Kidney epithelial cell (primary cell): ENCODE data around the gene NUDT22. TPM values are rescaled to one million over a fixed set of nuclear protein-coding genes. Genes with fewer than 3 reads are reported as not detected.

Source experiments
- DNase-seq: peaks from one replicate; pipeline ENCODE4 v3.0.0-alpha.2; 2010; ENCODE audit warnings: low read depth
- H3K27me3 ChIP-seq: 2 replicates; pipeline ENCODE4 v1.6.0; 2011; ENCODE audit warnings: low read length; ENCODE audit not compliant: control insufficient read depth, insufficient read depth
- H3K36me3 ChIP-seq: 2 replicates; pipeline ENCODE4 v1.5.1; 2011; ENCODE audit warnings: low read length; ENCODE audit not compliant: control insufficient read depth, insufficient read depth
- H3K4me3 ChIP-seq: 2 replicates; pipeline ENCODE4 v1.5.1; 2011; ENCODE audit warnings: low read depth, mild to moderate bottlenecking, control low read depth, low read length
- CTCF ChIP-seq: IDR thresholded peaks from 2 replicates; pipeline ENCODE4 v1.5.1; 2011; ENCODE audit warnings: mild to moderate bottlenecking, moderate library complexity, low read length, control low read depth, inconsistent platforms; ENCODE audit not compliant: insufficient read depth, poor library complexity, severe bottlenecking
- total RNA-seq: library from RNA; depleted of rRNA; stranded (reverse); fragments of >200 nt; gene quantifications from 2 replicates; pipeline ENCODE4 v1.2.3, GENCODE V29; 2015

NUDT22 gene
- total RNA-seq, 1 donor from 2014 or later: 50.7 TPM

DNA sequence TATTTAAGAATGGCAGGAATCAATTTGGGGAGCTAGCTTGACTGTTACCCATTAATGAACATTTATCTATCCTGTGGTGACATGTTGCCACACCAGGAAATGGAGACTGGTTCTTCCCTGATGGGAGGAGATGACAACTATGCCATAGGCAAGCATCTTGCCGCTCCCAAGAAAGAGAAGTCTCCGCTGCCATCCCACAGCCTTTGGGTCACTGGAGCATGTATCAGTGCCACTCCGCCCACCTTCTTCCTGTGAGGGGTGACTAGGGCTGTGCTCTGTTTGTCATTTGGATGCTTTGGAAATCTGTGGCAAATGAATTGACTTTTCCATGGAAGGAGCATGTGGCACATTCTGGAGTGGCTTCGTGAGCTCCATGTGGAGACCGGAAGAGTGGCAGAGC lies 33.6 kb upstream of the NUDT22 start:
- TF ChIP-seq CTCF: no peak
- DNase-seq: no peak
- peaks cover 4% of the 10 kb centered on the region for H3K36me3 ChIP-seq
- no peak overlapping the region for H3K4me3 ChIP-seq
- no peaks in the 10 kb centered on the region for H3K27me3 ChIP-seq

DNA sequence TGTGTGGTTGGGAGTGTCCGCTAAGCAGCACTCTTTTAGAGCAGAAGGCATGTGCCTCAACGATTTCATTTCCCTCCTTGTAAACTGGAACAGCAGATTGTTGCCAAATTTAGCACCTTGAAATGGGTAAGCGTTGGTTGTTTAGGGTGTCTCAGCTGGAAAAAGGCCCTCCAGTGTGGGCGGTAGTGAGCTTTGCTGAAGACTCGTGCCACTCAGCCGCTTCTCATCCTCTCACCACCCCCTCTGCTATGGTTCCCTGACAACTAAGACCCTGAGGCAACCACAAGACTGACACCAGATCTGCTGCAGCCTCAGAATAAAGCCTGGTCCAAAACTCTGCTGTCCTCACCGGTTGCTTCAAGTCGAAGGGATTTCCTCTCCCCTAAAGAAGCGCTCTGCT lies 29.4 kb upstream of the NUDT22 start:
- DNase-seq: no peak
- H3K27me3 ChIP-seq: no peaks in the 10 kb centered on the region
- TF ChIP-seq CTCF: no peak
- peaks cover 5% of the 10 kb centered on the region for H3K36me3 ChIP-seq
- H3K4me3 ChIP-seq: no peak overlapping the region

DNA sequence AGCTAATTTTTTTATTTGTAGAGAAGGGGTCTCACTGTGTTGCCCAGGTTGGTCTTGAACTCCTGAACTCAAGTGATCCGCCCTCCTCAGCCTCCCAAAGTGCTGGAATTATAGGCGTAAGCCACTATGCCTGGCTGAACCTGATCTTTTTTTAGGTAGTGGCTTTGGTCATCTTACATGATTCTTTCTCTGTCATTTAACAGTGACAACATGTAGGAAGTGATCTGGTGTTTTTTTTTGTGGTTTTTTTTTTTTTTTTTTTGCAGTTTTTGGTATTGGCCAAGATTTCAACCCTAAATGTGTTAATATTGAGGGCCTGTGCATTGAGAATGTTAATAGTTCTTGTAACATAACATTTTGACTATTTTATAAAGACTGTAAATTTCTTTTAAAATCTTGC lies 27.6 kb upstream of the NUDT22 start:
- H3K36me3 ChIP-seq: peaks cover 2% of the 10 kb centered on the region
- DNase-seq: no peak
- no peak for TF ChIP-seq CTCF

GRCh38 chr11:64201543-64201942 lies 24.5 kb upstream of the NUDT22 start:
- H3K27me3 ChIP-seq: no peaks in the 10 kb centered on the region
- H3K4me3 ChIP-seq: no peak overlapping the region
- no peak for TF ChIP-seq CTCF
- no peak for DNase-seq
- peaks cover 4% of the 10 kb centered on the region for H3K36me3 ChIP-seq

More for the DNA sequence above, 27.6 kb upstream of the NUDT22 start:
- H3K27me3 ChIP-seq: no peaks in the 10 kb centered on the region
- H3K4me3 ChIP-seq: no peak overlapping the region

DNA sequence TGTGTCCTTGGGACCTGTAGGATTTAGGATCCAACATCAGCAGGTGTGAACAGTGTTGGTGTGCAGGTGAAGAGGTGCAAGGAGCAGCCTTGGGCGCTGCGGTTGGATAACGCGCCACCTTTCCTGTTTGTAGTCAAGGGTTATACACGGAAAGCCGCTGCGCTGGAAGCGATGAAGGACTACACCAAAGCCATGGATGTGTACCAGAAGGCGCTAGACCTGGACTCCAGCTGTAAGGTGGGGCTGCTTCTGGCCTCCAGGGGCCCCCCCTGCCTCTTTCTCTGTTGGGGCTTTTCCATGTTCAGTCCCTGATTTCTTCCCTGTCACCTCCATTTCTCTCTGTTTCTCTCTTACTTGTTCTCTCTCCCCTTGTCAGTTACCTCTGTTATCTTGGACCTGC lies 23.1 kb upstream of the NUDT22 start:
- H3K27me3 ChIP-seq: no peaks in the 10 kb centered on the region

More for the DNA sequence above, 23.1 kb upstream of the NUDT22 start:
- H3K36me3 ChIP-seq: peaks cover 2% of the 10 kb centered on the region
- no peak overlapping the region for H3K4me3 ChIP-seq
- TF ChIP-seq CTCF: no peak
- DNase-seq: no peak
